HFFc6 (cell line): ENCODE measurements around the gene DFFB. TPM values are rescaled to one million over a fixed set of nuclear protein-coding genes. Genes with fewer than 3 reads are reported as not detected.

Experiments used
- DNase-seq: peaks from one replicate; pipeline ENCODE4 v3.0.0-alpha.2; 2018
- H3K27ac Mint-ChIP-seq: 2 replicates; pipeline ENCODE4 v1.8.0; 2020; ENCODE audit warnings: mild to moderate bottlenecking, mixed read lengths
- H3K27me3 Mint-ChIP-seq: 2 replicates; pipeline ENCODE4 v1.8.0; 2021; ENCODE audit warnings: mild to moderate bottlenecking, moderate library complexity, mixed read lengths; ENCODE audit not compliant: insufficient read depth
- H3K36me3 Mint-ChIP-seq: 2 replicates; pipeline ENCODE4 v1.8.0; 2021; ENCODE audit warnings: low read depth, mixed read lengths
- H3K4me1 Mint-ChIP-seq: 2 replicates; pipeline ENCODE4 v1.8.0; 2020; ENCODE audit warnings: low read depth, mixed read lengths
- H3K4me3 Mint-ChIP-seq: 2 replicates; pipeline ENCODE4 v1.8.0; 2020; ENCODE audit warnings: mild to moderate bottlenecking, moderate library complexity, mixed read lengths
- H3K9me3 Mint-ChIP-seq: 2 replicates; pipeline ENCODE4 v1.8.0; 2020; ENCODE audit warnings: mild to moderate bottlenecking, mixed read lengths
- CTCF ChIP-seq: fragments of 200-600 bp; sonication (generic); IDR thresholded peaks from 2 replicates; pipeline ENCODE4 v1.5.0; 2021; ENCODE audit warnings: antibody characterized with exemption, mild to moderate bottlenecking
- total RNA-seq, 6 experiments: library from RNA; stranded (reverse); fragmentation: NEBNext Ultra II Directional; extraction: Animal tissue kit (Norgen Biotek cat#: 25700); gene quantifications; 2 replicates in 1 of 6; 3 replicates in 5 of 6; pipeline ENCODE4 v1.2.3, GENCODE V29; 2021

DFFB gene
- total RNA-seq, 6 experiments from 2014 or later = 4.5 to 5.8 (median 5.2) TPM

- Mint-ChIP-seq H3K9me3 (peaks cover 16% of the 10 kb centered on the region), H3K4me3 (no peak overlapping the region), H3K4me1 (no peaks in the 10 kb centered on the region), H3K27ac (no peak overlapping the region), H3K27me3 (no peaks in the 10 kb centered on the region), H3K36me3 (peaks cover 31% of the 10 kb centered on the region)
- no peak for TF ChIP-seq CTCF
- no peak for DNase-seq
Measured at GRCh38 chr1:3883194-3883925, 26.1 kb downstream of the DFFB start.

GRCh38 chr1:3884966-3885365 is 27.7 kb downstream of the DFFB start:
- H3K36me3 Mint-ChIP-seq = peaks cover 19% of the 10 kb centered on the region
- H3K9me3 Mint-ChIP-seq = no peaks in the 10 kb centered on the region
- H3K4me1 Mint-ChIP-seq = no peaks in the 10 kb centered on the region
- H3K4me3 Mint-ChIP-seq = no peak overlapping the region
- no peak for TF ChIP-seq CTCF
- no peak for DNase-seq
- H3K27me3 Mint-ChIP-seq = no peaks in the 10 kb centered on the region; the same call in 1 of the 2 replicates
- H3K27ac Mint-ChIP-seq = no peak overlapping the region

- H3K4me3 Mint-ChIP-seq = no peak overlapping the region
- H3K27ac Mint-ChIP-seq = no peak overlapping the region
- no peaks in the 10 kb centered on the region; the same call in 1 of the 2 replicates for H3K27me3 Mint-ChIP-seq
- H3K9me3 Mint-ChIP-seq = no peaks in the 10 kb centered on the region
- no peak for TF ChIP-seq CTCF
- no peaks in the 10 kb centered on the region for H3K4me1 Mint-ChIP-seq
- no peak for DNase-seq
- peaks cover 22% of the 10 kb centered on the region for H3K36me3 Mint-ChIP-seq
Measured at GRCh38 chr1:3885611-3886010, 28.3 kb downstream of the DFFB start.

GRCh38 chr1:3886106-3886670 is 28.9 kb downstream of the DFFB start:
- Mint-ChIP-seq H3K9me3 (no peaks in the 10 kb centered on the region), H3K36me3 (peaks cover 22% of the 10 kb centered on the region), H3K4me1 (no peaks in the 10 kb centered on the region), H3K27me3 (no peaks in the 10 kb centered on the region; the same call in 1 of the 2 replicates), H3K4me3 (no peak overlapping the region), H3K27ac (no peak overlapping the region)
- no peak for TF ChIP-seq CTCF
- DNase-seq = no peak

- Mint-ChIP-seq H3K4me3 (no peak overlapping the region), H3K36me3 (peaks cover 22% of the 10 kb centered on the region), H3K4me1 (no peaks in the 10 kb centered on the region), H3K9me3 (no peaks in the 10 kb centered on the region), H3K27ac (no peak overlapping the region), H3K27me3 (no peaks in the 10 kb centered on the region; the same call in 1 of the 2 replicates)
- no peak for TF ChIP-seq CTCF
- no peak for DNase-seq
Measured at GRCh38 chr1:3886691-3887090, 29.4 kb downstream of the DFFB start.
